Caco-2 (cell line): ENCODE measurements around the gene DCPS. TPM values are rescaled to one million over a fixed set of nuclear protein-coding genes. Genes with fewer than 3 reads are reported as not detected.

Source experiments
- BruUV-seq: library from RNA; stranded (reverse); fragments of 400-500 nt; replicated peaks from 2 replicates; lab custom pipeline; 2021; lab: Mats Ljungman, UMichigan
- CTCF ChIA-PET: fragments of 300-600 bp; sonication (Branson Sonifier 250); formaldehyde crosslinking; loops from one replicate; lab custom pipeline; 2022; ENCODE audit warnings: antibody characterized with exemption; lab: Charles Lee
- POLR2A ChIA-PET: fragments of 300-600 bp; sonication (Branson Sonifier 250); formaldehyde crosslinking; loops from one replicate; lab custom pipeline; 2022; ENCODE audit warnings: antibody characterized with exemption; lab: Charles Lee
- DNase-seq, 2 experiments: peaks; one replicate each; pipeline versions ENCODE4 v3.0.0 to v3.0.0-alpha.2; 2020 to 2022
- H3K27me3 ChIP-seq: replicated peaks from 2 replicates; pipeline ENCODE4 v1.6.0; 2011; ENCODE audit warnings: low read length; ENCODE audit not compliant: control insufficient read depth, insufficient read depth
- H3K36me3 ChIP-seq: 2 replicates; pipeline ENCODE4 v1.5.1; 2011; ENCODE audit warnings: low read length; ENCODE audit not compliant: control insufficient read depth, insufficient read depth
- H3K4me1 ChIP-seq: fragments of 250-450 bp; sonication (Bioruptor Pico); 2 replicates; pipeline ENCODE4 v1.5.1; 2020; ENCODE audit warnings: mild to moderate bottlenecking
- H3K4me3 ChIP-seq: 2 replicates; pipeline ENCODE4 v1.5.1; 2011; ENCODE audit warnings: low read depth, mild to moderate bottlenecking, control low read depth, low read length
- H3K9me3 ChIP-seq: fragments of 250-450 bp; sonication (Bioruptor Pico); 2 replicates; pipeline ENCODE4 v1.5.1; 2020; ENCODE audit warnings: mild to moderate bottlenecking, moderate library complexity
- H3K27ac Mint-ChIP-seq: one replicate; pipeline ENCODE4 v1.8.0; 2022; ENCODE audit warnings: mixed read lengths; ENCODE audit not compliant: unreplicated experiment
- H3K27me3 Mint-ChIP-seq: one replicate; pipeline ENCODE4 v1.8.0; 2022; ENCODE audit warnings: mixed read lengths; ENCODE audit not compliant: insufficient read depth, unreplicated experiment
- H3K36me3 Mint-ChIP-seq: one replicate; pipeline ENCODE4 v1.8.0; 2022; ENCODE audit warnings: mild to moderate bottlenecking, mixed read lengths; ENCODE audit not compliant: insufficient read depth, unreplicated experiment
- H3K4me1 Mint-ChIP-seq: one replicate; pipeline ENCODE4 v1.8.0; 2022; ENCODE audit warnings: low read depth, mixed read lengths; ENCODE audit not compliant: unreplicated experiment
- H3K4me3 Mint-ChIP-seq: one replicate; pipeline ENCODE4 v1.8.0; 2022; ENCODE audit warnings: mild to moderate bottlenecking, moderate library complexity, mixed read lengths; ENCODE audit not compliant: unreplicated experiment
- H3K9me3 Mint-ChIP-seq: one replicate; pipeline ENCODE4 v1.8.0; 2022; ENCODE audit warnings: mixed read lengths; ENCODE audit not compliant: unreplicated experiment
- CTCF ChIP-seq, 2 experiments: fragments of 200-600 bp in 1 of 2; IDR thresholded peaks; 1 replicate in 1 of 2; 2 replicates in 1 of 2; pipeline versions ENCODE4 v1.5.1 to v1.8.0; 2011 to 2022; ENCODE audit warnings: antibody characterized with exemption in 1 of 2, control low read depth in 1 of 2, inconsistent platforms in 1 of 2, low read depth in 1 of 2, low read length in 1 of 2, mild to moderate bottlenecking in 1 of 2, moderate library complexity in 1 of 2; ENCODE audit not compliant: insufficient read depth in 1 of 2, severe bottlenecking in 1 of 2, unreplicated experiment in 1 of 2
- intact Hi-C: fragments of 100-400 bp; cut with micrococcal nuclease; formaldehyde crosslinking; loops from one replicate; pipeline ENCODE4 v1.10.0; 2022; ENCODE audit not compliant: unreplicated experiment
- total RNA-seq: library from RNA; stranded (reverse); gene quantifications from 2 replicates; pipeline ENCODE4 v1.2.3, GENCODE V29; 2022

The DCPS gene
- total RNA-seq, 1 experiment from 2014 or later, result 40.4 TPM

GRCh38 chr11:126280595-126280994 lies 23.3 kb upstream of the DCPS start:
- ChIA-PET POLR2A (no interaction called here), CTCF (no interaction called here)
- H3K36me3 Mint-ChIP-seq, result peaks cover 24% of the 10 kb centered on the region
- intact Hi-C loops, result no loop called here
- H3K9me3 ChIP-seq, result no peaks in the 10 kb centered on the region
- BruUV-seq, result no TSS peak
- no peaks in the 10 kb centered on the region for H3K27me3 Mint-ChIP-seq
- H3K4me3 ChIP-seq, result no peak overlapping the region
- no peak for DNase-seq
- H3K27ac Mint-ChIP-seq, result no peak overlapping the region
- no peak for TF ChIP-seq CTCF (IDR thresholded peaks at IDR 0.05; ENCODE audit: insufficient read depth in 1 of 2, low read depth in 1 of 2, low read length in 1 of 2, severe bottlenecking in 1 of 2, unreplicated experiment in 1 of 2)
- no peaks in the 10 kb centered on the region for H3K27me3 ChIP-seq
- peaks cover 7% of the 10 kb centered on the region for H3K4me1 ChIP-seq
- no peaks in the 10 kb centered on the region for H3K9me3 Mint-ChIP-seq
- H3K4me3 Mint-ChIP-seq, result no peak overlapping the region
- H3K36me3 ChIP-seq, result peaks cover 3% of the 10 kb centered on the region; the same call in 1 of the 2 replicates
- H3K4me1 Mint-ChIP-seq, result peaks cover 11% of the 10 kb centered on the region

GRCh38 chr11:126281245-126281644 lies 22.6 kb upstream of the DCPS start:
- Mint-ChIP-seq H3K27ac (no peak overlapping the region), H3K27me3 (no peaks in the 10 kb centered on the region), H3K9me3 (no peaks in the 10 kb centered on the region), H3K4me1 (peaks cover 11% of the 10 kb centered on the region), H3K36me3 (peaks cover 21% of the 10 kb centered on the region), H3K4me3 (peak overlapping the region; percentile 96)
- no peak overlapping the region for H3K4me3 ChIP-seq
- no peak for DNase-seq
- no peak for TF ChIP-seq CTCF (IDR thresholded peaks at IDR 0.05; ENCODE audit: insufficient read depth in 1 of 2, low read depth in 1 of 2, low read length in 1 of 2, severe bottlenecking in 1 of 2, unreplicated experiment in 1 of 2)
- ChIA-PET POLR2A (interaction anchor here (2.6 kb wide), 1 partner anchor 12 kb away, joined by 14 read pairs; the partner anchor contains the start of genes FOXRED1 and SRPRA), CTCF (no interaction called here)
- H3K36me3 ChIP-seq, result no peaks in the 10 kb centered on the region
- no peaks in the 10 kb centered on the region for H3K27me3 ChIP-seq
- intact Hi-C loops, result no loop called here
- H3K9me3 ChIP-seq, result no peaks in the 10 kb centered on the region
- no TSS peak for BruUV-seq
- peaks cover 7% of the 10 kb centered on the region for H3K4me1 ChIP-seq

- peak overlapping the region; percentile 73 for H3K27ac Mint-ChIP-seq
- POLR2A ChIA-PET, result interaction anchor here (2.6 kb wide), 1 partner anchor 13 kb away, joined by 14 read pairs; the partner anchor contains the start of genes FOXRED1 and SRPRA
- peaks cover 11% of the 10 kb centered on the region for H3K4me1 Mint-ChIP-seq
Observed at GRCh38 chr11:126281666-126282175, 22.1 kb upstream of the DCPS start.

More at GRCh38 chr11:126281666-126282175, 22.1 kb upstream of the DCPS start:
- no peak overlapping the region for H3K4me3 ChIP-seq
- BruUV-seq, result no TSS peak
- H3K9me3 Mint-ChIP-seq, result no peaks in the 10 kb centered on the region
- no peaks in the 10 kb centered on the region for H3K27me3 ChIP-seq
- H3K9me3 ChIP-seq, result no peaks in the 10 kb centered on the region
- H3K36me3 Mint-ChIP-seq, result peaks cover 22% of the 10 kb centered on the region
- CTCF ChIA-PET, result no interaction called here
- no peak for TF ChIP-seq CTCF (IDR thresholded peaks at IDR 0.05; ENCODE audit: insufficient read depth in 1 of 2, low read depth in 1 of 2, low read length in 1 of 2, severe bottlenecking in 1 of 2, unreplicated experiment in 1 of 2)
- H3K27me3 Mint-ChIP-seq, result no peaks in the 10 kb centered on the region
- peaks cover 7% of the 10 kb centered on the region for H3K4me1 ChIP-seq
- no peak for DNase-seq
- no peaks in the 10 kb centered on the region for H3K36me3 ChIP-seq
- intact Hi-C loops, result no loop called here
- peak overlapping the region; percentile 96 for H3K4me3 Mint-ChIP-seq
